ENCODE results near the gene CREBBP. TPM values are rescaled to one million over a fixed set of nuclear protein-coding genes. Genes with fewer than 3 reads are reported as not detected.

The CREBBP gene
- total RNA-seq, 4 donors from 2014 or later = 67.1 to 106 (median 91.0) TPM

DNA sequence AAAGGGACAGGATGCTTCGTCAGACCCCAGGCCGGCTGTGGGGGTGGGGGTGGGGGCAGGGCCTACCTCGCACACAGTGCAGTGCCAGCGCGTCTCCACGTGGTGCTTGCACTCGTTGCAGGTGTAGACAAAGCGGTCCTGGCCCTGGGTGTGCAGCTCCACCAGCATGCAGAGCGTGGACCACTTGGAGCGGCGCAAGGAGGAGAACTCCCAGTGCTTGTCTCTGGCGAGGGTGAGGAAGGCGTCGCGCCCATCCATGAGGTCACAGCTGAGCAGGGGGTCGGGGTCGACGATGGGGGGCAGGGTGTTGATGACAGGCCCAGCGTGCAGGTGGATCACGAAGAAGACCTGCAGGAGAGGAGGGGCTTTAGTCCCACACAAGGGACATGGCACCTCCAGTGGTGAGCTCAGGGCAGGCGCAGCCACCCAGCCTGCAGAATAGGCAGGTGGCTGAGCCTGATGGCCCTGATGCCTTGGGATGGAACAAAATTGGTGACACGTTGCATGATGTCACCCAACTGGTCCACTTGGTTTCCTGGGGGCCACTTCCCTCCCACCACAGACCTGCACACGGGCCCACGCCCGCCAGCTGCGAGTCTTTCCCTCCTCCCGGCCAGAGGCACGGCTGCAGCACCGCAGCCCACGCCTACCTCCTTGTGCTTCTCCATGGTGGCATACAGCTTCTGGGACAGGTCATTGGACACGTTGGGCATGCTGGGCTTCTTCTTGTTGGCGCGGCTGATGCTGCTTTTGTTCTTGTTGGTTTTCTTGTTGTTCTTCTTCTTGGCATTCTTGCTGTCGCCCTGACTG is 149.2 kb downstream of the CREBBP start:
- peaks cover 17 to 92% (median 57%) of the 10 kb centered on the region in 3 donors for H3K36me3 ChIP-seq
- H3K4me1 ChIP-seq = no peaks in the 10 kb centered on the region
- no peak overlapping the region for H3K4me3 ChIP-seq
- 87% methylated on average over 33 to 34 of the region's 34 CpGs for WGBS, 2 donors
- no peaks in the 10 kb centered on the region for H3K9me3 ChIP-seq
- no peak for DNase-seq (ENCODE audit: low spot score in 2 of 2)
- H3K27ac ChIP-seq = no peak overlapping the region
- no peaks in the 10 kb centered on the region for H3K27me3 ChIP-seq
- TF ChIP-seq, protein P1, sequence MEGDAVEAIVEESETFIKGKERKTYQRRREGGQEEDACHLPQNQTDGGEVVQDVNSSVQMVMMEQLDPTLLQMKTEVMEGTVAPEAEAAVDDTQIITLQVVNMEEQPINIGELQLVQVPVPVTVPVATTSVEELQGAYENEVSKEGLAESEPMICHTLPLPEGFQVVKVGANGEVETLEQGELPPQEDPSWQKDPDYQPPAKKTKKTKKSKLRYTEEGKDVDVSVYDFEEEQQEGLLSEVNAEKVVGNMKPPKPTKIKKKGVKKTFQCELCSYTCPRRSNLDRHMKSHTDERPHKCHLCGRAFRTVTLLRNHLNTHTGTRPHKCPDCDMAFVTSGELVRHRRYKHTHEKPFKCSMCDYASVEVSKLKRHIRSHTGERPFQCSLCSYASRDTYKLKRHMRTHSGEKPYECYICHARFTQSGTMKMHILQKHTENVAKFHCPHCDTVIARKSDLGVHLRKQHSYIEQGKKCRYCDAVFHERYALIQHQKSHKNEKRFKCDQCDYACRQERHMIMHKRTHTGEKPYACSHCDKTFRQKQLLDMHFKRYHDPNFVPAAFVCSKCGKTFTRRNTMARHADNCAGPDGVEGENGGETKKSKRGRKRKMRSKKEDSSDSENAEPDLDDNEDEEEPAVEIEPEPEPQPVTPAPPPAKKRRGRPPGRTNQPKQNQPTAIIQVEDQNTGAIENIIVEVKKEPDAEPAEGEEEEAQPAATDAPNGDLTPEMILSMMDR (IDR thresholded peaks at IDR 0.05) = no peak
- TF ChIP-seq EP300 (IDR thresholded peaks at IDR 0.05) (no peak), POLR2A (IDR thresholded peaks at IDR 0.05) (no peak)

DNA sequence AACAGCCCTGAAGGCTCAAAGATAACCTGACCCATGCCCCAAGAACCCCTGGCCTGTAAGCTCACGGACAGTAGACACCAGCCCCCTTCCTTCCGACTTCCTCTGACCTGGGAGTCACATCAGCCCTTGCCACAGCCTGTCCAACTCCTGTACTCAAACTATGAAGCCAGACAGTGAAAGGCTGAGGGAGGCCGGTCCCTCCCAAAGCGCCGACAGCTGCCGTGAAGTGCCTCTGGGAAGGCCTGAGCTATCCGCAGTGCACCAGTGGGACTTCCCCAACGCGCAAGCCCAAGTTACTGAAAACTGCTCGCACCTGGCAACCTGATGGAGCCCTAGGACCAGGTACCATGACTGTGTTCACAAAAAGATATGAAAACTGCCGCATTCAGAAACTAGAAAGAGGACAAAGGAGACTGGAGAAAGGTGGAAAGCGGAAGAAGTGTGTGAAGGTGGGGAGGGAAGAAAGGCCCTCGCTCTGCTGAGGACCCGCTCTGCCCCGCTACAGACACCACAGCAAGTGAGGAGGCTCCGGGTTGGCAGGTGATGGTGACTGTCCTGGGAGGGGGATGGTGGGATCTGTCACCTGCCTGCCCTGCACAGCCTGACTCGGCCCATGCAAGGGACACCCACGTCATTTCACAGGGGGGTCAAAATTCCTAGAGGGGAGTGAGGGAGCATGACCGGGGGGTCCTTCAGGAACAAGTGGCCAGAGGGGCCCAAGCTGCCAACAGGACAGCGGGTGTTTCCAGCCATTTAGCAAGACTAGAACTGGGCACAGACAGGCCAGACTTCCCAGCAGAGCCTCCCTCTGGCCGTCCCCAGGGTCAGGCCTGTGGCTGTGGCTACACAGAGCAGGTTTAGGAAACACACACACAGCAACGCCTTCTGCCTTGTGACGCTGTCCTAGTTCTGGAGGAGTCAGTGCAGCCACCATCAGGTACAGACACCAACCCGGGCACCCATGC is 150.1 kb downstream of the CREBBP start:
- no peak for DNase-seq (ENCODE audit: low spot score in 2 of 2)
- Histone ChIP-seq H3K36me3 (peaks cover 13 to 92% (median 49%) of the 10 kb centered on the region in 3 donors), H3K27ac (no peak overlapping the region), H3K4me3 (no peak overlapping the region), H3K27me3 (no peaks in the 10 kb centered on the region), H3K4me1 (no peaks in the 10 kb centered on the region), H3K9me3 (no peaks in the 10 kb centered on the region)
- WGBS, 2 donors = 88 to 91% methylated on average over 23 to 24 of the region's 24 CpGs
- TF ChIP-seq, protein P1 (IDR thresholded peaks at IDR 0.05) = no peak
- no peak for TF ChIP-seq EP300 (IDR thresholded peaks at IDR 0.05)
- TF ChIP-seq POLR2A (IDR thresholded peaks at IDR 0.05) = no peak

DNA sequence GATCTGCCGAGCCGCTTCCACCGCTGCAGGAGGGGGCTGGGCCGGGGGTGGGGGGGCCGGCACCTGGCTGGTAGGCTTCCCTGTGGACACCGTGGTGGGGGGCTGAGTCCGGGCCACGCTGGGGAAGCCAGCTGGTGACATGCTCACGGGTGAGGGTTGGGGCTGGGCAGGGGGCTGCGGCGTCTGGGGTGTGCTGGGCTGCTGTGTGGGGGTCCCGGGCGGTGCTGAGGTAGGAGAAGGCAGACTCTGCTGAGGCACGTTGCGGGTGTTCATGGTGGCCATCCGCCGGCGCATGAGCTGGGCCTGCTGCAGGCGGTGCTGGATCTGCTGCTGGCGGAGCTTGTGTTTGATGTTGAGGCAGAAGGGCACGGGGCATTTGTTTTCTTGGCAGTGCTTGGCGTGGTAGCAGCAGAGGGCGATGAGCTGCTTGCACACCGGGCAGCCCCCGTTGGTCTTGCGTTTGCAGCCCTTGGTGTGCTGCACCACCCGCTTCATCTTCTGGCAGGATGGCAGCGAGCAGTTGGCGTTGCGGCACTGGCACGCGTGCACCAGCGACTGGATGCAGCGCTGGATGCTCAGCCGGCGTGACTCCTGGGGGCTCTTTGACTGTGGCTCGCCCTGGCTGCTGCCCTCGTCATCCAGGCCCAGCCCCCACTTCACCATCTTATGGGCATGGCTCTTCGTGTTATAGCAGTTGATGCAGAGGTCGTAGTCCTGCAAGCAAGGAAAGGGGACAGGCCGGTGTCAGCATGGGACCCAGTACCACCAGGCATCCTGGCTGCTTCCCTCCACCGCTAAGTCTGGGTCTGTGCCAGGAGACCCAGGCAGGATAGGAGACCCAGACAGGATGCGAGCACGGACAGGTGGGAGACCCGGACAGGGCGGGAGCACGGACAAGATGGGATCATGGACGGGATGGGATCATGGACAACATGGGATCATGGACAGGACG is 151.1 kb downstream of the CREBBP start:
- TF ChIP-seq EP300 (IDR thresholded peaks at IDR 0.05) = no peak
- TF ChIP-seq POLR2A (IDR thresholded peaks at IDR 0.05) = no peak
- TF ChIP-seq, protein P1 (IDR thresholded peaks at IDR 0.05) = no peak
- Histone ChIP-seq H3K36me3 (peaks cover 10 to 84% (median 39%) of the 10 kb centered on the region in 3 donors), H3K27me3 (no peaks in the 10 kb centered on the region), H3K4me1 (no peaks in the 10 kb centered on the region), H3K9me3 (no peaks in the 10 kb centered on the region), H3K4me3 (no peak overlapping the region), H3K27ac (no peak overlapping the region)
- 91% methylated on average over 33 of the region's 49 CpGs for WGBS, 2 donors
- no peak for DNase-seq (ENCODE audit: low spot score in 2 of 2)

DNA sequence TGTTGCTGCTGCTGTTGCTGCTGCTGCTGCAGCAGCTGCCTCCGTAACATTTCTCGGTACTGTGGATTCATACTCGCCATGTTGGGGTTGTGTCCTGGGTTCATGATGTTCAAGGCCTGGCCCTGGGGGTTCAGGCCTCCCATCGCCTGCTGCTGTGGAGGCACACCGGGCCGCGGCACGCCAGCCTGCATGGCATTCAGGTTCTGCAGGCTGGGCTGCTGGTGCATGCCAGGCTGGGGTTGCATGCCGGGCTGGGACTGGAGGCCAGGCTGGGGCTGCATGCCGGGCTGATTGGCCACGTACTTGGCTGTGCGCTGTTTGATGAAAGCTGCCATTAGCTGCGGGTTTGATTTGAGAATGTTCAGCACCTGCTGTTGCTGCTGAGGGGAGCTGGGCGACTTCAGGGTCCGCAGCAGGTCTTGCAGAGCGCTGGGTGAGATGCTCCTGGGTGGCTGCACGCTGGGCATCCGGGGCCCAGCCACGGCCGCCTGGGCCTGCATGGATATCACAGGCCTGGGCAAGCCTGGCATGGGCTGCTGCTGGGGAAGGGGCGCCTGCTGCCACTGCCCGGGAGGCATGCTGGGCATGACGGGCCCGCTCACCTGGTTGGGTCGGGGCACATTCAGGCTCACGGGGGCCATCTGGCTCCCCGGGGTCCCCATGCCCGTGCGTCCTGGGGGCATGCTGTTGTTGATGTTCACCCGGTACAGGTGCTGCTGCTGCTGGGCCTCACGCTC is 151.9 kb downstream of the CREBBP start:
- TF ChIP-seq, protein P1 (IDR thresholded peaks at IDR 0.05) = no peak
- TF ChIP-seq POLR2A (IDR thresholded peaks at IDR 0.05) (no peak), EP300 (IDR thresholded peaks at IDR 0.05) (no peak)
- H3K4me1 ChIP-seq = no peaks in the 10 kb centered on the region
- no peak for DNase-seq (ENCODE audit: low spot score in 2 of 2)
- H3K4me3 ChIP-seq = no peak overlapping the region
- no peak overlapping the region for H3K27ac ChIP-seq
- H3K27me3 ChIP-seq = no peaks in the 10 kb centered on the region
- H3K36me3 ChIP-seq = peaks cover 10 to 75% (median 34%) of the 10 kb centered on the region in 3 donors
- WGBS, 2 donors = 93 to 95% methylated on average over 11 to 21 of the region's 31 CpGs
- no peaks in the 10 kb centered on the region for H3K9me3 ChIP-seq
